GM23248 (cell line): ENCODE results near the gene SDC1.

Experiments
- EZH2 ChIP-seq: fragments of 200-600 bp; sonication (generic); IDR thresholded peaks from 2 replicates; pipeline ENCODE4 v1.6.1; 2018; ENCODE audit warnings: antibody characterized with exemption, mild to moderate bottlenecking; ENCODE audit not compliant: insufficient read depth, poor library complexity, severe bottlenecking
- EZH2phosphoT487 ChIP-seq: fragments of 200-600 bp; sonication (generic); IDR thresholded peaks from 2 replicates; pipeline ENCODE4 v1.6.1; 2018; ENCODE audit warnings: antibody characterized with exemption, moderate library complexity, mild to moderate bottlenecking, low read depth; ENCODE audit not compliant: insufficient read depth

DNA sequence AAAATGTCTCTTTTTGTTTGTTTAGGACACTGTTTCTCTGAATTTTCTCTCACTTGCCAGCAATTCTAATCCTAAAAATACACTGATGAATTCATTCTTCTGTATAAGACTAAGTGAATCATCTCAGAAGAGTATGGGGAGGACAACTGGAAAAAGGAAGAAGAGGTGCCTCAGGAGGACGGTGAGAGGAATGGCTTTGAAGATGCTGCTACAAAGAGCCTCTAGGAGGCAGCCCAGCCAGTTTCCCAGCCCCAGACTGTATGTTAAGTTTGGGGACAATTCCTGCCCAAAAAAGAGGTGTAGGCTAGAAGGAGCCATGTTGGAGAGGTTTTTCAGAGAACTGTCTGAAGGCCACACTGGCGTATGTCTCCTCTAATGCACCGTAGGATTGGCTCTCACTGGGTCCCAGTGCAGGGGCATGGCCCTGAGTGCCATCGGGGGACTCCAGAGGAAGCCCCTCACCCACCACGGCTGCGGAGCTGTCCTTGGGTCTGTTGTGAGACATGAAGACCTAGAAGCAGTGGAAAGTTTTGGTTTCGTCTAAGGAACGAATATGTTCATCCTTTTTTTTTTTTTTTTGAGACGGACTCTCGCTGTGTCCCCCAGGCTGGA is 3.1 kb upstream of the SDC1 start:
- TF ChIP-seq EZH2 (no peak), EZH2phosphoT487 (no peak)
